GM23338 (cell line): ENCODE data around the gene FAM222A. TPM values are rescaled to one million over a fixed set of nuclear protein-coding genes. Genes with fewer than 3 reads are reported as not detected.
A peak's percentile ranks its signal among the peaks of the same experiment; 100 is the strongest.

Experiments
- ATAC-seq: fragments of 200-7000 bp; cut with Tn5 transposase; 3 replicates; pipeline ENCODE4 v1.9.1; 2020
- DNase-seq: peaks from one replicate; pipeline ENCODE4 v3.0.0-alpha.2; 2015; ENCODE audit warnings: low spot score
- H2AFZ ChIP-seq: fragments of 200-600 bp; sonication (generic); 2 replicates; pipeline ENCODE4 v1.8.0; 2016; ENCODE audit warnings: antibody characterized with exemption, mild to moderate bottlenecking, moderate library complexity
- H3F3A ChIP-seq: fragments of 200-600 bp; sonication (generic); replicated peaks from 2 replicates; pipeline ENCODE4 v1.8.0; 2017; ENCODE audit warnings: antibody characterized with exemption, mixed run types, low read depth
- H3K27ac ChIP-seq: fragments of 200-600 bp; sonication (generic); 2 replicates; pipeline ENCODE4 v1.6.1; 2016; ENCODE audit warnings: low read depth
- H3K27me3 ChIP-seq: fragments of 200-600 bp; sonication (generic); 2 replicates; pipeline ENCODE4 v1.8.0; 2016; ENCODE audit warnings: mild to moderate bottlenecking, mixed run types, moderate library complexity; ENCODE audit not compliant: insufficient read depth
- H3K36me3 ChIP-seq: fragments of 200-600 bp; sonication (generic); 2 replicates; pipeline ENCODE4 v1.8.0; 2016; ENCODE audit warnings: mild to moderate bottlenecking; ENCODE audit not compliant: insufficient read depth
- H3K4me1 ChIP-seq: fragments of 200-600 bp; sonication (generic); 2 replicates; pipeline ENCODE4 v1.8.0; 2016; ENCODE audit warnings: mild to moderate bottlenecking, moderate library complexity; ENCODE audit not compliant: insufficient read depth
- H3K4me2 ChIP-seq: fragments of 200-600 bp; sonication (generic); 2 replicates; pipeline ENCODE4 v1.7.1; 2017; ENCODE audit warnings: mixed run types
- H3K4me3 ChIP-seq: fragments of 200-600 bp; sonication (generic); 2 replicates; pipeline ENCODE4 v1.6.1; 2016; ENCODE audit warnings: mixed run types
- H3K79me2 ChIP-seq: fragments of 200-600 bp; sonication (generic); replicated peaks from 2 replicates; pipeline ENCODE4 v1.8.0; 2017; ENCODE audit warnings: mild to moderate bottlenecking; ENCODE audit not compliant: insufficient read depth
- H3K9me2 ChIP-seq: fragments of 200-600 bp; sonication (generic); 2 replicates; pipeline ENCODE4 v1.8.0; 2017; ENCODE audit not compliant: insufficient read depth
- H4K20me1 ChIP-seq: fragments of 200-600 bp; sonication (generic); replicated peaks from 2 replicates; pipeline ENCODE4 v1.8.0; 2017; ENCODE audit warnings: mild to moderate bottlenecking; ENCODE audit not compliant: insufficient read depth
- H3K27ac Mint-ChIP-seq: 2 replicates; pipeline ENCODE4 v1.8.0; 2020; ENCODE audit warnings: inconsistent platforms, mild to moderate bottlenecking, moderate library complexity, mixed read lengths
- H3K27me3 Mint-ChIP-seq: 3 replicates; pipeline ENCODE4 v1.8.0; 2022; ENCODE audit warnings: low read depth, mild to moderate bottlenecking, moderate library complexity, mixed read lengths, inconsistent platforms; ENCODE audit not compliant: insufficient read depth, poor library complexity
- H3K36me3 Mint-ChIP-seq: 3 replicates; pipeline ENCODE4 v1.8.0; 2021; ENCODE audit warnings: low read depth, mild to moderate bottlenecking, inconsistent platforms, moderate library complexity, mixed read lengths
- H3K4me1 Mint-ChIP-seq: 3 replicates; pipeline ENCODE4 v1.8.0; 2020; ENCODE audit warnings: mild to moderate bottlenecking, inconsistent platforms, mixed read lengths
- H3K4me3 Mint-ChIP-seq: 3 replicates; pipeline ENCODE4 v1.8.0; 2021; ENCODE audit warnings: moderate library complexity, mild to moderate bottlenecking, inconsistent platforms, mixed read lengths
- H3K9me3 Mint-ChIP-seq: 3 replicates; pipeline ENCODE4 v1.8.0; 2020; ENCODE audit warnings: moderate library complexity, mild to moderate bottlenecking, inconsistent platforms, mixed read lengths
- CREB1 ChIP-seq: fragments of 250-450 bp; sonication (Bioruptor Pico); IDR thresholded peaks from 2 replicates; pipeline ENCODE4 v1.5.0; 2020; ENCODE audit warnings: low read depth, mild to moderate bottlenecking, moderate library complexity
- EZH2 ChIP-seq: fragments of 200-600 bp; sonication (generic); IDR thresholded peaks from one replicate; pipeline ENCODE4 v1.8.0; 2017; ENCODE audit warnings: antibody characterized with exemption, mild to moderate bottlenecking, low read depth; ENCODE audit not compliant: unreplicated experiment
- EZH2phosphoT487 ChIP-seq: fragments of 200-600 bp; sonication (generic); IDR thresholded peaks from one replicate; pipeline ENCODE4 v1.8.1; 2018; ENCODE audit warnings: antibody characterized with exemption; ENCODE audit not compliant: unreplicated experiment
- JUNB ChIP-seq: IDR thresholded peaks from one replicate; pipeline ENCODE4 v1.6.1; 2016; ENCODE audit warnings: antibody characterized with exemption; ENCODE audit not compliant: unreplicated experiment
- NANOG ChIP-seq: IDR thresholded peaks from 2 replicates; pipeline ENCODE4 v1.6.1; 2016; ENCODE audit warnings: antibody characterized with exemption, borderline replicate concordance
- STAT1 ChIP-seq: IDR thresholded peaks from one replicate; pipeline ENCODE4 v1.6.1; 2016; ENCODE audit warnings: antibody characterized with exemption; ENCODE audit not compliant: unreplicated experiment
- polyA plus RNA-seq: library from polyadenylated mRNA; unstranded; fragments of >200 nt; fragmentation: Nextera tagmentation; extraction: Ambion mirVana; gene quantifications from 2 replicates; pipeline ENCODE4 v1.2.1, GENCODE V29; 2016
- total RNA-seq: library from RNA; depleted of rRNA; stranded (reverse); fragments of >200 nt; shearing (Covaris generic); gene quantifications from 2 replicates; pipeline ENCODE4 v1.2.3, GENCODE V29; 2014
- TF ChIP-seq, protein P1 (sequence below): IDR thresholded peaks from one replicate; pipeline ENCODE4 v1.6.1; 2018; ENCODE audit warnings: antibody characterized with exemption; ENCODE audit not compliant: unreplicated experiment
- TF ChIP-seq, protein P2 (sequence below), 2 experiments: fragments of 200-600 bp in 1 of 2; sonication (generic) in 1 of 2; conservative IDR thresholded peaks; 2 replicates each; pipeline versions ENCODE4 v1.5.1 to v1.6.1; 2016 to 2017; ENCODE audit warnings: antibody characterized with exemption in 2 of 2, low read depth in 2 of 2, mild to moderate bottlenecking in 2 of 2, moderate library complexity in 1 of 2

Gene FAM222A
- total and polyA plus RNA-seq, 2 experiments from 2014 or later: 0.78 to 2.1 TPM

DNA sequence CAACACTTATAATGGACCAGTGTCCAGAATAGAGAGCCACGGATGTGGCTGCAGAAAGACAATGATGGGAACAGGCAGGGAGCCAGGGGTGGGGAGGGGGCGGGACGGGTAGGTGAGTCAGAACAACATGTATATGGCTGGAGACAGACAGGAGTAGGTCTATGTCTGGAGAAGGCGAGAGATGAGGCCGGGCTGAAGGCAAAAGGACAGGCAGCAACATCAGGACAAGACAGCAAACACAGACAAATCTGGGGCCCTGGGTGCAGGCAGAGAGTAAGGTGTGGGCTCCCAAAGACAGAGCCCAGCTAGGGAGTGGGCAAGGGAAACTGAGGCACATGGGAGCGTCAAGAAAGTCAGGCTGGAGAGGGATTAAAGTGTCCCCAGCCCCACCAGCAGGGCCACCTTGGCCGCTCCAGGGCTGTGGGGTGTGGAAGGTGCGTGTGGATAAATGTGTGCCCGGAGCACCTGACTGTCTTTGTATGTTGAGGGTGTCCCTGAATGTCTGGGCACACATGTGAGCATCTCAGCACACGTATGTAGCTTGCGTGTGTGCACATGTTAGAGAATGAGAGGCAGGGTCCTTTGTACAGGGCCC is 44.1 kb downstream of the FAM222A start (continued):
- no peak for TF ChIP-seq CREB1 (CRISPR knock-in tag)
- TF ChIP-seq, protein P1, sequence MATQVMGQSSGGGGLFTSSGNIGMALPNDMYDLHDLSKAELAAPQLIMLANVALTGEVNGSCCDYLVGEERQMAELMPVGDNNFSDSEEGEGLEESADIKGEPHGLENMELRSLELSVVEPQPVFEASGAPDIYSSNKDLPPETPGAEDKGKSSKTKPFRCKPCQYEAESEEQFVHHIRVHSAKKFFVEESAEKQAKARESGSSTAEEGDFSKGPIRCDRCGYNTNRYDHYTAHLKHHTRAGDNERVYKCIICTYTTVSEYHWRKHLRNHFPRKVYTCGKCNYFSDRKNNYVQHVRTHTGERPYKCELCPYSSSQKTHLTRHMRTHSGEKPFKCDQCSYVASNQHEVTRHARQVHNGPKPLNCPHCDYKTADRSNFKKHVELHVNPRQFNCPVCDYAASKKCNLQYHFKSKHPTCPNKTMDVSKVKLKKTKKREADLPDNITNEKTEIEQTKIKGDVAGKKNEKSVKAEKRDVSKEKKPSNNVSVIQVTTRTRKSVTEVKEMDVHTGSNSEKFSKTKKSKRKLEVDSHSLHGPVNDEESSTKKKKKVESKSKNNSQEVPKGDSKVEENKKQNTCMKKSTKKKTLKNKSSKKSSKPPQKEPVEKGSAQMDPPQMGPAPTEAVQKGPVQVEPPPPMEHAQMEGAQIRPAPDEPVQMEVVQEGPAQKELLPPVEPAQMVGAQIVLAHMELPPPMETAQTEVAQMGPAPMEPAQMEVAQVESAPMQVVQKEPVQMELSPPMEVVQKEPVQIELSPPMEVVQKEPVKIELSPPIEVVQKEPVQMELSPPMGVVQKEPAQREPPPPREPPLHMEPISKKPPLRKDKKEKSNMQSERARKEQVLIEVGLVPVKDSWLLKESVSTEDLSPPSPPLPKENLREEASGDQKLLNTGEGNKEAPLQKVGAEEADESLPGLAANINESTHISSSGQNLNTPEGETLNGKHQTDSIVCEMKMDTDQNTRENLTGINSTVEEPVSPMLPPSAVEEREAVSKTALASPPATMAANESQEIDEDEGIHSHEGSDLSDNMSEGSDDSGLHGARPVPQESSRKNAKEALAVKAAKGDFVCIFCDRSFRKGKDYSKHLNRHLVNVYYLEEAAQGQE: no peak

DNA sequence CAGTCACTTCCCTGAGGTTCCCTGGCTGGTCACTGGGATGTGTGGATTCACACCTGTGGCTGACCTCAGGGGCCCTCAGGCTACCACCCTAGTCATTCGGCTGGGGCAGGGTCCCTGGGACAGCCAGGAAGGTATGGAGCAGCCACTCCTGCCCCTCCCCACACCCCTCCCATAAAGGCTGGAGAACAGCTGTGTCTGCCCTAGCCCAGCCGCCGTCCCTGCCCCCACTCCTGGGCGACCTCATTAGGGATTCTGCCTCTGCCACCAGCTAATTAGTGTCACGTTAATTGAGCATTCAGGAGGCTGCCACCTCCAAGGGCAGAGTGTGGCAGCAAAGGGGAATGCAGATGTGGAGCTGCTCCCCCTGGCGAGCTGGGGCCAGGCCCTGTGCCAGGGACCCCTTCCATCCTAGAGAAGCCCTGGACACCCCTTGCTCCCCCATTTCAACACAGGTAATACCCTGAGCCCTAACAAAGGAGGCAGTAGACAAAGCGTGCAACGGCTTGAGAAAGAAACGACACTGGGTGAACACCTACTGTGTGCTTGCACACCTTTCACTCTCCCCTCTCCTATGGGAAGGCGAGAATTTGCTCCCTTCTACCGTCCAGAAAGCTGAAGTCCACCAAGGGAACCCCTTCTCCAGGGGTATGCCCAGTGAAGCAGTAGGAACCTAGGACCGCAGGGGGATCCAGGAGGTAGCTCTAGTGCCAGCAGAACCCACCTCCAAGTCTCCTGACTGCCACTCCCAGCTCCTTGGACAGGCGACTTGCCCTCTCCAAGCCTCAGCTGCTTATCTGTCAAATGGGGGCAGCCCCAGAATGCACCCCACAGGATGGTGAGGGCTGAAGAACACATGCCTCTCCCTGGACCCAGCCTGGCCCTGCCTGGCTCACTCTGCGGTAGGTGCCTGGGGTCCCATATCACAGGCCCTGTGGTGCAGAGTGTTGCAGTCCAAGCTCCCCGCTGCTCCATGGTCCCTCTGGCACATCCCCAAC is 45.1 kb downstream of the FAM222A start:
- no peak for DNase-seq
- H3K27ac Mint-ChIP-seq: no peak overlapping the region
- H2AFZ ChIP-seq: no peak overlapping the region

DNA sequence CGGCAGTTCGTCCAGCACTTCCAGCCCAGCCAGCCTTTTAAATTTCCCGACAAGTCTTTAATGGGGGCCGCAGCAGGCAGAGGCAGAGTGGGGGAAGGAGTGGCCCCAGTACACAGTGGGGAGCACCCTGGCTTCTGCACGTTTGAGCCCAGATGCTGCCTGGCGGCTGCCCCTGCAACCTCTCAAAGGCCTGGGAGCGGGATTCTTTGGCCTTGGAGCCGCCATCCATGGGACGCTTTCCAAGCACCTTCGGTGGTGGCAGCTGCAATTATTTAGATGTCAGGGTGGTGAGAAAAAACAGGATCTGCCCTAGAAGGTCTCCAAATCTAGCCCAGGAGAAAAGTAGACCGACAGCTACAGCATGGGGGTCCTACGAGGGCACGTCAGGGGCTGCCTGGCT is 46.0 kb downstream of the FAM222A start:
- Histone ChIP-seq H3K27me3 (no peaks in the 10 kb centered on the region), H3K4me3 (no peak overlapping the region), H2AFZ (no peak overlapping the region), H3K4me2 (no peak overlapping the region), H3K36me3 (no peaks in the 10 kb centered on the region), H4K20me1 (no peaks in the 10 kb centered on the region), H3K9me2 (no peaks in the 10 kb centered on the region), H3F3A (no peaks in the 10 kb centered on the region), H3K79me2 (no peaks in the 10 kb centered on the region), H3K4me1 (peaks cover 7% of the 10 kb centered on the region; the same call in 1 of the 2 replicates), H3K27ac (no peak overlapping the region)
- peaks cover 13% of the 10 kb centered on the region for H3K27me3 Mint-ChIP-seq
- H3K4me3 Mint-ChIP-seq: no peak overlapping the region
- peaks cover 20% of the 10 kb centered on the region for H3K4me1 Mint-ChIP-seq
- DNase-seq: no peak
- no peaks in the 10 kb centered on the region; the same call in 2 of the 3 replicates for H3K36me3 Mint-ChIP-seq
- H3K27ac Mint-ChIP-seq: no peak overlapping the region
- H3K9me3 Mint-ChIP-seq: peaks cover 12% of the 10 kb centered on the region; the same call in 2 of the 3 replicates
- peak; percentile 16; the same call in 1 of the 3 replicates for ATAC-seq
- TF ChIP-seq, protein P2, sequence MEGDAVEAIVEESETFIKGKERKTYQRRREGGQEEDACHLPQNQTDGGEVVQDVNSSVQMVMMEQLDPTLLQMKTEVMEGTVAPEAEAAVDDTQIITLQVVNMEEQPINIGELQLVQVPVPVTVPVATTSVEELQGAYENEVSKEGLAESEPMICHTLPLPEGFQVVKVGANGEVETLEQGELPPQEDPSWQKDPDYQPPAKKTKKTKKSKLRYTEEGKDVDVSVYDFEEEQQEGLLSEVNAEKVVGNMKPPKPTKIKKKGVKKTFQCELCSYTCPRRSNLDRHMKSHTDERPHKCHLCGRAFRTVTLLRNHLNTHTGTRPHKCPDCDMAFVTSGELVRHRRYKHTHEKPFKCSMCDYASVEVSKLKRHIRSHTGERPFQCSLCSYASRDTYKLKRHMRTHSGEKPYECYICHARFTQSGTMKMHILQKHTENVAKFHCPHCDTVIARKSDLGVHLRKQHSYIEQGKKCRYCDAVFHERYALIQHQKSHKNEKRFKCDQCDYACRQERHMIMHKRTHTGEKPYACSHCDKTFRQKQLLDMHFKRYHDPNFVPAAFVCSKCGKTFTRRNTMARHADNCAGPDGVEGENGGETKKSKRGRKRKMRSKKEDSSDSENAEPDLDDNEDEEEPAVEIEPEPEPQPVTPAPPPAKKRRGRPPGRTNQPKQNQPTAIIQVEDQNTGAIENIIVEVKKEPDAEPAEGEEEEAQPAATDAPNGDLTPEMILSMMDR (conservative IDR thresholded peaks at IDR 0.05; ENCODE audit: low read depth in 2 of 2): no peak
- TF ChIP-seq STAT1 (no peak), EZH2phosphoT487 (no peak), JUNB (no peak)

More for the DNA sequence above, 45.1 kb downstream of the FAM222A start:
- Mint-ChIP-seq H3K9me3 (peaks cover 12% of the 10 kb centered on the region; the same call in 2 of the 3 replicates), H3K36me3 (no peaks in the 10 kb centered on the region; the same call in 2 of the 3 replicates), H3K4me1 (peaks cover 20% of the 10 kb centered on the region), H3K27me3 (peaks cover 13% of the 10 kb centered on the region), H3K4me3 (no peak overlapping the region)
- Histone ChIP-seq H3K4me2 (no peak overlapping the region), H3K79me2 (no peaks in the 10 kb centered on the region), H3K9me2 (no peaks in the 10 kb centered on the region), H3K4me1 (peaks cover 7% of the 10 kb centered on the region; the same call in 1 of the 2 replicates), H3K4me3 (no peak overlapping the region), H4K20me1 (no peaks in the 10 kb centered on the region), H3K27me3 (no peaks in the 10 kb centered on the region), H3K27ac (no peak overlapping the region), H3F3A (no peaks in the 10 kb centered on the region), H3K36me3 (no peaks in the 10 kb centered on the region)
- TF ChIP-seq EZH2 (no peak), EZH2phosphoT487 (no peak), NANOG (no peak)
- peak; percentile 58 for ATAC-seq
